ENCODE data around the gene GPS2. TPM values are rescaled to one million over a fixed set of nuclear protein-coding genes. Genes with fewer than 3 reads are reported as not detected.
A peak's percentile ranks its signal among the peaks of the same experiment; 100 is the strongest.

Gene GPS2
- total RNA-seq, 1 donor from 2014 or later, result 68.8 TPM

- ATAC-seq (ENCODE audit: poor library complexity), result no peak
- intact Hi-C loops (cut with DNase I), result no loop called here
- DNase-seq, result no peak
These were observed 9.9 kb upstream of the GPS2 start for GRCh38 chr17:7325031-7325528.

- DNase-seq, result no peak
- intact Hi-C loops (cut with DNase I), result no loop called here
- no peak for ATAC-seq (ENCODE audit: poor library complexity)
These were observed 9.2 kb upstream of the GPS2 start for GRCh38 chr17:7324438-7324779.

- DNase-seq (peak; percentile 72), ATAC-seq (ENCODE audit: poor library complexity) (no peak)
- intact Hi-C loops (cut with DNase I), result no loop called here
These were observed 8.7 kb upstream of the GPS2 start for GRCh38 chr17:7323731-7324437.

DNA sequence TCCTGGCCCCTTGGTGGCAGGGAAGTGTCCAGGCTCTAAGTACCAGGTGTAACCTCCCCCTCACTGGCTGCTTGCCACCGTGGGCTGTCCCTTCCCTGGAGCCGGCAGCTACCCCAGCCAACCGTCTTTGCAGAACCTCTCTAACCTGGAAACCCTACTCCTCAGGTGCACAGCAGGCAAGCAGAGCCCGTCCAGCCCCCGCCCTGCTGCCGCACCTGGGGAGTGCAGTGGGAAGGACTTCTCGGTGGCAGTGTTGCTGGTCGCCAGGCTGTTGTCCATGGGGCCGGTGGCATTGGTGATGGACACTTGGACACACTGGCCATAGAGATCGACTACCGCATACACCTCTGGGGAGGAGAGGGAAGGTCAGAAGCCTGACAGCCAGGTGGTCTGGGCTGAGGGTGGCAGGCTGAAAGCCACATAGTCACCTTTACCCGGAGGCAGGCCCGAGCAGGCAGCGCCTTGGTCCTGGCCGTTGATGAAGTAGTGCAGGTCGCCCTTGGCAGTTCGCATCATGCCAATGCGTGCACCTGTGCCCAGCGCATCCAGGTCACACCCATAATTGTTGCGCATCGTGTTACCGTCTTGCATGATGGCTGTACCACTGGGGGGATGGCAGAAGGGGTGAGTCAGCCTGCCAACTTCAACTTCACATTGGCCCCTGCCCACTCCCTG is 7.5 kb upstream of the GPS2 start:
- DNase-seq (no peak), ATAC-seq (ENCODE audit: poor library complexity) (no peak)
- intact Hi-C loops (cut with DNase I), result no loop called here

- no peak for DNase-seq
- no peak for ATAC-seq (ENCODE audit: poor library complexity)
- intact Hi-C loops (cut with DNase I), result no loop called here
These were observed 6.3 kb upstream of the GPS2 start for GRCh38 chr17:7321466-7321865.

DNA sequence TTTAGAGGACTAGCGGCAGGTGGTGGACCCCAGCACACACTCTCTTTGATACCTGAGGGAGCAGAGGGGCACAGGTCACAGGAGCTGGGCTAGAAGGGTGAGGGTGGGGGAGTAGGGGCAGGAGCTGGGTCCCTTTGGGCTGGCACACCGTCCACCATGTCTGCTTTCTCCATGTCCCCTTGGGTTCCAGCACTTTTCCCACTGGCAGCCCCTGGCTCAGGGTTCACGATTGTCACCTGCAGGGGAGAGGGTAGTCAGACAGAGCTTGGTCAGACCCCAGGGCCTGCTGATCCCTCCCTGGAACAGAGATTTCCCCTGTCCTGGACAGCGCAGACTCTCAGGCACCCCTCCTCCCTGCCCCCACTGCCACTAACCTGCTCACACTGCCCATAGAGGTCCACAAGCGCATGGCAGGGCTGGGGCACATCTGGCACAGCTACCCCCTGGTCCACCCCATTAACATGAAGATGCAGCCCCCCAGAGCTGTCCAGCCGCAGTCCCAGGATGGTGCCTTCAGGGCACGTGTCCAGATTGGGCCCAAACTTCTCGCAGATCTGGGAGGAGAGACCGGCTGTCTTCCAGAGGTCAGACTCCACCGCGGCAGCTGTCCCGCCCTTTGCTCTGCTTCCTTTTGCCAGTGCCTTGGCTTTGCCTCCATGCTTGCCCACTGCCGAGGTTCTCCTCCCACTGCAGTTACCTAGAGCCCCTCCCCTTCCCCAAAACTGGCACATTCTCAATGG is 3.1 kb upstream of the GPS2 start:
- intact Hi-C loops (cut with DNase I), result no loop called here
- ATAC-seq (ENCODE audit: poor library complexity) (no peak), DNase-seq (no peak)

- no peak for DNase-seq
- no peak for ATAC-seq (ENCODE audit: poor library complexity)
- intact Hi-C loops (cut with DNase I), result no loop called here
These were observed 2.1 kb upstream of the GPS2 start for GRCh38 chr17:7317161-7317803.

- intact Hi-C loops (cut with DNase I), result no loop called here
- peak; percentile 1 for ATAC-seq (ENCODE audit: poor library complexity)
- no peak for DNase-seq
These were observed 543 bp upstream of the GPS2 start for GRCh38 chr17:7315570-7316235.

DNA sequence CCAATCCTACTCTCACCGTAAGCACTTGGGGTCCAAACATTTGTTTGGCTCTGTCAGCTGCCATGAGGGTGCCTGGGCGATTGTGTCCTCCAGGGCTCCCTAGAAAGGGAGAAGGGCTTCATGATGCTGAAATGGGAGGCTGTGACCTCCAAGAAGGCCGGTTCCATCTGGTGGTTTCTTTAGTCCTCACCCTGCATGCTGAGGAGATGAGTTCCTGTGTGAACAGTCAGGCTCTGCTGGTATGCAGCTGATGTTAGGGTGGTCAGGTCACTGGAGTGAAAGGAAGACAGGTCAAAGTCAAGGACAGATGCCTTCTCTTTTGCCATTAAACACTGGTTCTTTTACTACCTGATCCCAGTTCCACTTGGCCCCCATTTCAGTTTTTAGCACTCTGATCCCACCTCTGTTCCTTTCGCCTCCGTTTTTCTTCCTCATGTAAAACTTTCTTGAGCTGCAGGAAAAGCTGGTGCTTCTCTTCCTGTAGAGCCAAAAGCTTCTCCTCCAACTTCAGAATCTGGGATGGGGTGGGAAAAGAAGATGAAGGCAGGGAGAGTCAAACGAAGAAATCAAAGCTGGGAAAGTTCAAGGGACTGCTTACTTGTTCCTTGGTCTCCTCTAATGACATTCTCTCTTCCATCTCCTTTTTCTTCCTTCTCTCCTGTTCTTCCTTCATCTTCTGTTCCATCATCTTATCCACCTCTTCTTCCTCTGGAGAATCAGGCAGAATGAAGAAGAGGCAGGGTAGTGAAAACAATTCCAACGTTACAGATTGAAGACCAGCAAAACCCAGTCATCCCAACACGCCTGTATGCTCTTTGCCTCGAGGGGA is 1.1 kb downstream of the GPS2 start:
- DNase-seq, result no peak
- intact Hi-C loops (cut with DNase I), result loop anchor here (5.0 kb wide), 1 partner anchor 243 kb away; the partner anchor contains the start of gene TNFSF13
- no peak for ATAC-seq (ENCODE audit: poor library complexity)

DNA sequence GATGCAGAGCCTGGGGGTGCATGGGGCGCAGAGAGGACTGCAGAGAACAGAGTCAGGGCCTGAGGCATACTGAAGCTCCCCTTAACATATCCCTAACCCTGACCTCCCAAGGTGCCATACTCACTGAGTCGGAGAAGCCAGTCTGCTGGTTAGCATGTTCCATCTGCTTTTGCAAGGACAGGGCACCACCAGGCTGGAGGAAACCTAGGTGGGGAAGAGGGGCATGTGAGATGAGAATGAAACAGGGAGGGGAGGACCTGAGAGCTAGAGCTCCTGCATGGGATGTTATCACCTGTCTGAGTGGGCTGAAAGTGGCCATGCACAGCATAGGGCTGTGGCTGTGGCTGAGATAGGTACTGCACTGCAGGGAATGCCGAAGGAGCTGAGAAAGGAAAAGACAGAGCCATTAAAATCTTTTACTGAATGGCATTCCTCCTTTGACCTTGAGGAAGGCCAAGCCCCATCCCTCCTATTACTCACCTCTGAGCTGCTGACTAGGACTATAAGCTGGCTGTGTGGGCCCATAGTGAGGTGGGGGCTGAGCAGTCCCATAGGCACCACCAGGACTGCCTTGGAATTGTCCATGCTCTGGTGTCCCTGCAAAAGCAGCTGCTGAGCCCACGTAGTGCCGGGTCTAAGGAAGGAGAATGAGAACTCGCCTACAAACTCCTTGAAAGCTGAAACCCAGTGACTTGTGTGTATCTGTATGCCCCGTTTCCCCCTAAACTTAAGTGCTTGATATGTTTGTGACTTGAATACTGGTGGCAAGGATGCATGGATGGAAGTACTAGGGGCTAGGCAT is 1.9 kb downstream of the GPS2 start:
- ATAC-seq (ENCODE audit: poor library complexity), result no peak
- DNase-seq, result no peak
- intact Hi-C loops (cut with DNase I), result loop anchor here (5.0 kb wide), 1 partner anchor 244 kb away; the partner anchor contains the start of gene TNFSF13

DNA sequence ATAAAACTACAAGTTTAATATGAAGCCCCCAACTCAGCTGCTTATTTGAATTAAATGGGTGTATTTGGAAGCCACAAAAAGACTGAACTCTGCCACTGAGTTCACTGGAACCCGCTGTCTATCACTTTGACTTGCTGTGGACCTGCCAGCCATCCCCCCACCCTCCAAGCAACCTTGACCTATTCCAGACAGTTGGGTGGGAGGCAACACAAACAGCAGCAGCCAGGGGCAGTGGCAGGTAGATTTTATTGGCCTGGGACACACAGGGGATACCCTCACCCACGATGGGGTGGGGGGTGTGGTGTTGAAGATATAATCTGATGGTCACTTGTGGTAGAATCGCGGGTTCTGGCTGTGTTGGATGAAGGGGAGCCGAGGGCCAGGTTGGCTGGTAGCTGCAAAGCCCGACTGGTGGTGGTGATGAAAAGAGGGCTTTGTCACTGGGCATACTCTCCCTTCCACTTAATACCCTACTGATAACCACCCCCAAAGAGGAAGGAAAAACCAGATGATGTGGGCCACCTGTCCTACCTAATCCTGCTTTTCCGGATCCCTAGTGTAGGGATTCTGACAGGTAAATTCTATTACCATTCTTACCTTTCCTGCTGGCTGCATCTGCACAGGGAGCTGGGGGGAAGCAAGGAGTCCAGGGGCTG is 2.6 kb downstream of the GPS2 start:
- DNase-seq (no peak), ATAC-seq (ENCODE audit: poor library complexity) (no peak)
- intact Hi-C loops (cut with DNase I), result loop anchor here (5.0 kb wide), 1 partner anchor 245 kb away; the partner anchor contains the start of gene TNFSF13

- no peak for ATAC-seq (ENCODE audit: poor library complexity)
- intact Hi-C loops (cut with DNase I), result loop anchor here (5.0 kb wide), 1 partner anchor 246 kb away; the partner anchor contains the start of gene TNFSF13
- no peak for DNase-seq
These were observed 4.0 kb downstream of the GPS2 start for GRCh38 chr17:7311110-7311705.

DNA sequence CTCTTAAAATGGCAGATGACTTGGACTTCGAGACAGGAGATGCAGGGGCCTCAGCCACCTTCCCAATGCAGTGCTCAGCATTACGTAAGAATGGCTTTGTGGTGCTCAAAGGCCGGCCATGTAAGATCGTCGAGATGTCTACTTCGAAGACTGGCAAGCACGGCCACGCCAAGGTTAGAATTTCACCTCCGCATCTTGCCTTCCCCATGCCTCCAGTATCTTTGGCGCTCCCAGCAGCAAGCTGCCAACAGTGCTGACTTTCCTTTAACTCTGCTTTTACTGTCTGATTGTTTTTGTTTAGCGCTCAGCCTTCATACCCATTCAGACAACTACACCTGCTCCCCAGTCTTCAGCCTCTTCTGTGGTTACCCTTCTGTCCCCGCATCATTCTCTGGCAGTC is 5.5 kb downstream of the GPS2 start:
- ATAC-seq (ENCODE audit: poor library complexity), result no peak
- intact Hi-C loops (cut with DNase I), result loop anchor here (5.0 kb wide), 1 partner anchor 248 kb away; the partner anchor contains the start of gene TNFSF13
- no peak for DNase-seq

DNA sequence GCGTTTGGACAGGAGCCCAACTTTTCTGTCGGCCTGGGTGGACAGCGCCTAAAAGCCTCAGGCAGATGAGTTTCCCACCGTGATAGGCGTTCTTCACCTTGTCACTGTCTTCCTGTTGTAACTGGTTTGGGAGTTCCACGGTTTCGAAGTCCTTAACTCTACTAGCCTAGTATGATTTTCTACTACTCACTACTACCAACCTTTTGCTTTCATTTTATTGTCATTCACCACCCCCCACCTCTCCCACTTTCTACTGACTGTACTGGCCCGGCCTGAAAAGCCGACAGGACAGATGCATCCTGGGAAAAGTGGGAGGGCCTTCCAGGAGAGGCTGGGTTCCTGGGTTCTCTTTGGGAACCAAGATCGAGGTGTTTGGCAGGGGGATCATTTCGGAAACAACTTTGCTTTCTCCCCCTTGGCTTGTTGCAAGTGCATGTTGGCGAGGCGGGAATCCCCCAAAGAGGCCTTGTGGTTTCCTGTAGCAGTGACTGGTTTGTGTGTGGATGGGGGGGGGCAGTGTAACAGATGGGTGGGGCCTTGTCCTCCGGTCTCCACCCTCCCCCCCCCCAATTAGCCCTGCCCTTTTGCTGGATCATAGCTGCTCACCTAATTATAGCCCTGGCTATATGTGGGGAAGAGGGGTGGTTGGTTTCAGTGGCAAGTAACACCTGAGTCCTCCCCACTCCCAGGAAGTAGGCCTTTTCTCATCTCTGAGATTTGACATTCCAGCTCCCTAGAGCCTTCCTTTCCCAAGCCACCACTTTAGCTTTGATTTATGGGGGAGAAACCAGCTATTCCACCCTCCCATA is 6.3 kb downstream of the GPS2 start:
- DNase-seq, result peak; percentile 70
- peak; percentile 23 for ATAC-seq (ENCODE audit: poor library complexity)
- intact Hi-C loops (cut with DNase I), result no loop called here
